Suprapubic skin (tissue), 3 donors: ENCODE data around the gene PCDHGC5.

Experiments used
- CTCF ChIP-seq, 2 donors: fragments of 200-600 bp in 1 of 2; fragments of 450-650 bp in 1 of 2; sonication (generic) in 1 of 2; IDR thresholded peaks; one replicate each; pipeline ENCODE4 v1.5.1; 2016 to 2019; ENCODE audit warnings: antibody characterized with exemption in 2 of 2, mild to moderate bottlenecking in 1 of 2, moderate library complexity in 1 of 2
- POLR2AphosphoS5 ChIP-seq, 3 donors: sonication (generic); formaldehyde crosslinking; IDR thresholded peaks; one replicate each; pipeline ENCODE4 v1.6.1; 2017; ENCODE audit warnings: antibody characterized with exemption in 3 of 3

- no peak for TF ChIP-seq POLR2AphosphoS5 (IDR thresholded peaks at IDR 0.05)
- TF ChIP-seq CTCF (IDR thresholded peaks at IDR 0.05), result no peak
Measured at GRCh38 chr5:141508440-141508797, 19.5 kb downstream of the PCDHGC5 start.
